Heart right ventricle (tissue), 16 donors: Measurements from ENCODE around the gene KLHL14. TPM values are rescaled to one million over a fixed set of nuclear protein-coding genes. Genes with fewer than 3 reads are reported as not detected.

ENCODE experiments used
- ATAC-seq, 8 donors: fragments of 200-7000 bp; cut with Tn5 transposase; one replicate each; pipeline ENCODE4 v1.9.1; 2020; ENCODE audit warnings: mild to moderate bottlenecking in 8 of 8, moderate library complexity in 8 of 8, moderate number of reproducible peaks in 1 of 8
- DNase-seq, 2 donors: peaks; one replicate each; pipeline ENCODE4 v3.0.0-alpha.2; 2020
- H3K27ac ChIP-seq, 10 donors: fragments of 200-600 bp; sonication (generic) in 2 of 10; one replicate each; pipeline versions ENCODE4 v1.5.0 to v1.8.0; 2020 to 2022; ENCODE audit warnings: mild to moderate bottlenecking in 3 of 10
- H3K27me3 ChIP-seq, 7 donors: fragments of 200-600 bp; one replicate each; pipeline ENCODE4 v1.8.0; 2021 to 2022; ENCODE audit warnings: mild to moderate bottlenecking in 2 of 7
- H3K36me3 ChIP-seq, 9 donors: fragments of 200-600 bp; sonication (generic) in 1 of 9; one replicate each; pipeline versions ENCODE4 v1.5.0 to v1.8.0; 2020 to 2022; ENCODE audit warnings: mild to moderate bottlenecking in 2 of 9
- H3K4me1 ChIP-seq, 9 donors: fragments of 200-600 bp; sonication (generic) in 1 of 9; one replicate each; pipeline versions ENCODE4 v1.5.0 to v1.8.0; 2020 to 2022; ENCODE audit warnings: mild to moderate bottlenecking in 4 of 9
- H3K4me3 ChIP-seq, 10 donors: fragments of 200-600 bp; sonication (generic) in 2 of 10; one replicate each; pipeline versions ENCODE4 v1.5.0 to v1.8.0; 2020 to 2022; ENCODE audit warnings: mild to moderate bottlenecking in 7 of 10, moderate library complexity in 2 of 10
- H3K9me3 ChIP-seq, 11 donors: fragments of 200-600 bp in 10 of 11; sonication (generic) in 2 of 11; one replicate each; pipeline versions ENCODE4 v1.5.0 to v1.8.0; 2013 to 2022; ENCODE audit warnings: mild to moderate bottlenecking in 2 of 11, control low read depth in 1 of 11, moderate library complexity in 1 of 11
- CTCF ChIP-seq, 9 donors: fragments of 200-600 bp; sonication (generic) in 2 of 9; IDR thresholded peaks; one replicate each; pipeline versions ENCODE4 v1.5.0 to v1.8.0; 2021 to 2022; ENCODE audit warnings: antibody characterized with exemption in 9 of 9, mild to moderate bottlenecking in 5 of 9, moderate library complexity in 1 of 9
- WGBS, 2 donors: extraction: QIAGEN DNeasy Blood & Tissue Kit; methylation state at CpG; one replicate each; pipeline ENCODE4 v1.1.7; 2013; ENCODE audit warnings: inconsistent platforms in 1 of 2; 5-methylcytosine and 5-hydroxymethylcytosine counted together
- intact Hi-C, 10 donors: fragments of 100-400 bp; cut with DNase I; formaldehyde crosslinking; loops; one replicate each; pipeline versions ENCODE4 v1.11.1 to v1.14.2; 2022
- polyA plus RNA-seq, 2 donors: library from polyadenylated mRNA; stranded (reverse); fragments of 200-250 nt; gene quantifications; one replicate each; pipeline ENCODE4 v1.2.3, GENCODE V29; 2013
- total RNA-seq, 10 donors: library from RNA; stranded (reverse); fragmentation: NEBNext Ultra II Directional in 3 of 10; extraction: Animal tissue kit (Norgen Biotek cat#: 25700) in 3 of 10; gene quantifications; one replicate each; pipeline versions ENCODE4 v1.2.1 to v1.2.4, GENCODE V29; 2021 to 2023
- donor health status: Arrhythmogenic right ventricular cardiomyopathy.
- donor health status: ischemic (EF 13 %, LVEDD 7.1; RV severe dilation, severe dysfunction).
- donor health status: healthy with polysubstance abuse.
- donor health status: DM: no; HTN: yes; CAD: no.
- donor health status: DM: no; HTN: no; CAD: no.
- donor health status: ischemic (EF 25% LVEDD 6.9; RV normal size, moderate dysfunction).
- donor health status: ischemic (EF 25% LVEDD 5.7; RV mildly dilated, moderate dysfunction).
- donor health status: healthy.
- donor health status: DM: yes; HTN: yes; CAD: no.
- donor health status: Ischemic cardiomyopathy.
- donor health status: ischemic (EF 35%, LVEDD 5.7; RV mildly dilated, moderate dysfunction).
- donor health status: nonischemic (EF 11% LVEDD 7.7; RV severe dilation, severe dysfunction).
- donor health status: DM: yes; HTN: yes; CAD: no.
- donor health status: PGD.
- donor health status: ischemic (EF 29% LVEDD 5.4; RV normal size, mild dysfunction).
- donor health status: nonischemic (EF 23%, LVEDD 6.1; RV moderate dilation, normal function).

Gene KLHL14
- total and polyA plus RNA-seq, 12 donors, result 0.04 to 0.28 (median 0.12) TPM; not detected in 5

- Histone ChIP-seq H3K27me3 (no peaks in the 10 kb centered on the region), H3K4me1 (no peaks in the 10 kb centered on the region), H3K36me3 (no peaks in the 10 kb centered on the region), H3K27ac (no peak overlapping the region), H3K9me3 (no peaks in the 10 kb centered on the region), H3K4me3 (no peak overlapping the region)
- no peak for TF ChIP-seq CTCF (IDR thresholded peaks at IDR 0.05)
- WGBS, 2 donors, result 48 to 59% methylated on average over 3 of the region's 3 CpGs
- no peak for DNase-seq
- no peak for ATAC-seq
- intact Hi-C loops, result no loop called here
Measured at GRCh38 chr18:32698153-32698552, 74.7 kb downstream of the KLHL14 start.

- H3K4me1 ChIP-seq, result no peaks in the 10 kb centered on the region
- no peaks in the 10 kb centered on the region for H3K27me3 ChIP-seq
- DNase-seq, result no peak
- H3K4me3 ChIP-seq, result no peak overlapping the region
- no peak for TF ChIP-seq CTCF (IDR thresholded peaks at IDR 0.05)
- WGBS, 2 donors, result 79 to 81% methylated on average over 3 of the region's 3 CpGs
- intact Hi-C loops, result no loop called here
- no peak overlapping the region for H3K27ac ChIP-seq
- no peaks in the 10 kb centered on the region for H3K9me3 ChIP-seq
- no peaks in the 10 kb centered on the region for H3K36me3 ChIP-seq
- ATAC-seq, result no peak
Measured at GRCh38 chr18:32696376-32696775, 76.4 kb downstream of the KLHL14 start.

DNA sequence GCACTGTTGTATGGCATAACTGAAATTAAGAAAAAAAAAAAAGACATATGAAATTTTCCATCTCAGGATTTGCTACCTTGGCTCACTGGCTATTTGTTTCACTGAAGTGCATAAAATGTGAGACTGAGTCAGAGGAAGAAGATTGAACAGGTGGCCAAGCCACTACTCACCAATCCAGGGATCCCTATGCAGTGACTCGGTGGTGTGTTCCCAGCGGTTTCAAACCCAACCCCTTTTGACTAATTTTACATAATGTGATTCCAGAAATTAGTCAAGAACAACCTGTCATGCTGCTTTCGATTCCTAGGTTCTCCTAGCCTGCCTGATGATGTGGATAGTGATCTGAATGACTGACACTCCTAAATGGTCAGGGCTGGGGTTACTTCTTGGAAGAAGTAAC lies 77.3 kb downstream of the KLHL14 start:
- Histone ChIP-seq H3K36me3 (no peaks in the 10 kb centered on the region), H3K27ac (no peak overlapping the region), H3K9me3 (no peaks in the 10 kb centered on the region), H3K4me3 (no peak overlapping the region), H3K27me3 (no peaks in the 10 kb centered on the region), H3K4me1 (no peaks in the 10 kb centered on the region)
- ATAC-seq (no peak), DNase-seq (no peak)
- intact Hi-C loops, result no loop called here
- WGBS, 2 donors, result 88 to 95% methylated on average over 3 of the region's 3 CpGs
- TF ChIP-seq CTCF (IDR thresholded peaks at IDR 0.05), result no peak

GRCh38 chr18:32688821-32689220 lies 84.0 kb downstream of the KLHL14 start:
- intact Hi-C loops, result no loop called here
- Histone ChIP-seq H3K9me3 (no peaks in the 10 kb centered on the region), H3K4me1 (no peaks in the 10 kb centered on the region), H3K36me3 (no peaks in the 10 kb centered on the region), H3K27ac (no peak overlapping the region), H3K27me3 (peaks cover 0 to 20% (median 0%) of the 10 kb centered on the region in 7 donors), H3K4me3 (no peak overlapping the region)
- TF ChIP-seq CTCF (IDR thresholded peaks at IDR 0.05), result no peak
- no peak for DNase-seq
- ATAC-seq, result no peak
- WGBS, 2 donors, result 95 to 96% methylated on average over 1 of the region's 1 CpG
